Kidney (tissue), 14 donors: Measurements from ENCODE around the gene CDH13. TPM values are rescaled to one million over a fixed set of nuclear protein-coding genes. Genes with fewer than 3 reads are reported as not detected.
A peak's percentile ranks its signal among the peaks of the same experiment; 100 is the strongest.

ENCODE experiments used
- DNase-seq, 5 donors: peaks; one replicate each; pipeline ENCODE4 v3.0.0-alpha.2; 2013 to 2020
- FAIRE-seq: peaks from 2 replicates; lab custom pipeline; 2012; peaks lifted over from hg19 to GRCh38; lab: Jason Lieb, UNC
- H3K27ac ChIP-seq, 2 donors: one replicate each; pipeline ENCODE4 v1.7.0; 2013; ENCODE audit warnings: low read depth in 2 of 2, low read length in 2 of 2, inconsistent platforms in 1 of 2
- H3K27me3 ChIP-seq: one replicate; pipeline ENCODE4 v1.7.1; 2013; ENCODE audit warnings: low read length, inconsistent platforms; ENCODE audit not compliant: control insufficient read depth, insufficient read depth
- H3K36me3 ChIP-seq, 3 donors: one replicate each; pipeline versions ENCODE4 v1.7.0 to v1.7.1; 2013; ENCODE audit warnings: low read length in 3 of 3, control low read depth in 1 of 3, inconsistent platforms in 1 of 3; ENCODE audit not compliant: insufficient read depth in 3 of 3, control insufficient read depth in 2 of 3
- H3K4me1 ChIP-seq, 3 donors: one replicate each; pipeline versions ENCODE4 v1.7.0 to v1.7.1; 2013; ENCODE audit warnings: low read length in 3 of 3, inconsistent platforms in 1 of 3, low read depth in 1 of 3; ENCODE audit not compliant: control insufficient read depth in 2 of 3, insufficient read depth in 2 of 3
- H3K4me3 ChIP-seq, 3 donors: one replicate each; pipeline versions ENCODE4 v1.7.0 to v1.8.1; 2013; ENCODE audit warnings: low read length in 3 of 3, control low read depth in 1 of 3, inconsistent platforms in 1 of 3
- H3K9ac ChIP-seq, 3 donors: one replicate each; pipeline versions ENCODE4 v1.7.0 to v1.7.1; 2013; ENCODE audit warnings: low read length in 3 of 3, control low read depth in 1 of 3, inconsistent platforms in 1 of 3
- H3K9me3 ChIP-seq, 3 donors: one replicate each; pipeline versions ENCODE4 v1.7.0 to v1.7.1; 2013; ENCODE audit warnings: low read length in 3 of 3, control low read depth in 1 of 3, inconsistent platforms in 1 of 3; ENCODE audit not compliant: control insufficient read depth in 2 of 3, insufficient read depth in 1 of 3
- intact Hi-C: fragments of 100-400 bp; cut with DNase I; formaldehyde crosslinking; loops from one replicate; pipeline ENCODE4 v1.11.1; 2022
- polyA plus RNA-seq: library from polyadenylated mRNA; stranded (reverse); fragments of 350-450 nt; fragmentation: Illumina TruSeq; extraction: RNeasy Lipid Tissue Mini Kit (QIAGEN cat#74804); gene quantifications from one replicate; pipeline ENCODE4 v1.2.3, GENCODE V29; 2014; ENCODE audit warnings: low read depth, low replicate concordance; ENCODE audit not compliant: insufficient read depth
- total RNA-seq: library from RNA; stranded (reverse); fragmentation: NEBNext Ultra II Directional; extraction: Animal tissue kit (Norgen Biotek cat#: 25700); gene quantifications from one replicate; pipeline ENCODE4 v1.2.1, GENCODE V29; 2021
- TF ChIP-seq, protein P1 (sequence below): IDR thresholded peaks from 3 replicates; pipeline ENCODE4 v1.5.1; 2012; ENCODE audit warnings: mild to moderate bottlenecking, moderate library complexity, borderline replicate concordance; ENCODE audit not compliant: insufficient read depth; ENCODE audit errors: extremely low read depth
- donor health status: control.
- donor health status: control.
- donor health status: control.
- donor health status: control.
- donor health status: control.
- donor health status: DM: yes; HTN: yes; CAD: no.
- donor health status: Normal renal cell carcinoma (clear cell type).

CDH13 gene
- total and polyA plus RNA-seq, 2 donors from 2014 or later, result 4.8 to 13.8 TPM

DNA sequence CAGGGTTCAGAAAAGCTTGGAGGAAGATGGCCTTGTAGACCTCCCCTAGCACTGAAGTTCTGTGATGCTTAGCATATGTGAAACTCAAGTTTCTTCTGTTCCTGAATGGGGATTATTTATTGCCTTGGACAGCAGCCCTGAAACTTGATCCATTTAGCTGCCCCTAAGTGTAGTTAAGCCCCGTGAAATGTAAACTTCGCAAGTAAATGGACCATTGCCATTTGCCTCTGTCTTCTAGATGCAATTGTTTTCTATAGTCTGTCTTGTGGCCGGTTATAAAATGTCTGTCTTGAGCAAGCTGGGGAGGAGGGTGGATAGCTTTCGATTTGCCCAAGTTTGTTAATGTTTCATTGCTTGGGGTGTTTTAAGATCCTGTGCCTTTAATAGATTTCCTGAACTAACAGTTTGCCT is 261.8 kb downstream of the CDH13 start:
- TF ChIP-seq, protein P1, sequence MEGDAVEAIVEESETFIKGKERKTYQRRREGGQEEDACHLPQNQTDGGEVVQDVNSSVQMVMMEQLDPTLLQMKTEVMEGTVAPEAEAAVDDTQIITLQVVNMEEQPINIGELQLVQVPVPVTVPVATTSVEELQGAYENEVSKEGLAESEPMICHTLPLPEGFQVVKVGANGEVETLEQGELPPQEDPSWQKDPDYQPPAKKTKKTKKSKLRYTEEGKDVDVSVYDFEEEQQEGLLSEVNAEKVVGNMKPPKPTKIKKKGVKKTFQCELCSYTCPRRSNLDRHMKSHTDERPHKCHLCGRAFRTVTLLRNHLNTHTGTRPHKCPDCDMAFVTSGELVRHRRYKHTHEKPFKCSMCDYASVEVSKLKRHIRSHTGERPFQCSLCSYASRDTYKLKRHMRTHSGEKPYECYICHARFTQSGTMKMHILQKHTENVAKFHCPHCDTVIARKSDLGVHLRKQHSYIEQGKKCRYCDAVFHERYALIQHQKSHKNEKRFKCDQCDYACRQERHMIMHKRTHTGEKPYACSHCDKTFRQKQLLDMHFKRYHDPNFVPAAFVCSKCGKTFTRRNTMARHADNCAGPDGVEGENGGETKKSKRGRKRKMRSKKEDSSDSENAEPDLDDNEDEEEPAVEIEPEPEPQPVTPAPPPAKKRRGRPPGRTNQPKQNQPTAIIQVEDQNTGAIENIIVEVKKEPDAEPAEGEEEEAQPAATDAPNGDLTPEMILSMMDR, result no peak
- H3K9ac ChIP-seq, result no peak overlapping the region
- no peaks in the 10 kb centered on the region for H3K36me3 ChIP-seq
- DNase-seq (peak in 4 of 5 donors; percentile 65 to 97 (median 90)), FAIRE-seq (no peak)
- no peaks in the 10 kb centered on the region for H3K9me3 ChIP-seq
- H3K4me3 ChIP-seq, result no peak overlapping the region
- intact Hi-C loops, result no loop called here
- no peak overlapping the region for H3K27ac ChIP-seq
- no peaks in the 10 kb centered on the region for H3K4me1 ChIP-seq
- no peaks in the 10 kb centered on the region for H3K27me3 ChIP-seq

DNA sequence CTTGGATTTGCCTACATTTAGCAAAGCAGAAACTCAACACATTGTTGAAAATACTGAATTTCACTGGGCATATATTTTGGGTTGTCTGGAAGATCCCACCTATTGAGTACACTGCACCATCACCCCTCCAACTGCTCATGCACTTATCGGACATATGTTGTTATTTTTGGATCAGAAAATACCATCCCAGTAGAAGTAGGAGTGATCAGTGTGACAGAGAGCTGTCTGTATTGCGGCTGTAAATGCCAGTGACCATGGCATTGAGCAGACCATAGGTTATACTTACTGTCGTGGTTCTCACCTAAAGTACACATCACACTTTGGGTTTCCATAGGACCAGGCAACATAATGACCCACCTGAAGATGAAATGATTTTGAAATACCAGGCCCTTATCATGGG is 264.7 kb downstream of the CDH13 start:
- Histone ChIP-seq H3K9ac (no peak overlapping the region), H3K4me3 (no peak overlapping the region), H3K9me3 (no peaks in the 10 kb centered on the region), H3K27me3 (no peaks in the 10 kb centered on the region), H3K27ac (no peak overlapping the region), H3K4me1 (no peaks in the 10 kb centered on the region), H3K36me3 (no peaks in the 10 kb centered on the region)
- TF ChIP-seq, protein P1, result no peak
- DNase-seq, result no peak
- FAIRE-seq, result no peak
- intact Hi-C loops, result no loop called here

DNA sequence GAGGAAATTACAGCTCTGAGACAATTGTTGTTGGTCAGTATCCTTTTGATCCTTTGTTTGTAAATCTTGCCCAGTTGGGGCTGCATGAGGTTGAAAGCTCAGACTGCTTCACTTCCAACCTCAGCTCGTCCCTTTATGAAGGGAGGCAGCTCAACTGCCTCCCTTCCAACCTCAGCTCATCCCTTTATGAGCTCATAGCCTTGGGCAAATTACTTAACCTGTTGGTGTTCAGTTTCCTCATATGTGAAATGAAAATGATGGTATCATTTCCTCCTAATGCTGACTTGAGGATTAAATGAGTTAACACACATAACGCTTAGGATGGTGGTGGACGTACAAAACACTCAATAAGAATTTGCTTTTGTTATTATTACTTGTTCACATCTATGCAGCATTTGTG is 265.1 kb downstream of the CDH13 start:
- no peak for FAIRE-seq
- Histone ChIP-seq H3K27ac (no peak overlapping the region), H3K4me3 (no peak overlapping the region), H3K4me1 (no peaks in the 10 kb centered on the region), H3K27me3 (no peaks in the 10 kb centered on the region), H3K36me3 (no peaks in the 10 kb centered on the region), H3K9me3 (no peaks in the 10 kb centered on the region), H3K9ac (no peak overlapping the region)
- intact Hi-C loops, result no loop called here
- TF ChIP-seq, protein P1, result no peak
- DNase-seq, result no peak

DNA sequence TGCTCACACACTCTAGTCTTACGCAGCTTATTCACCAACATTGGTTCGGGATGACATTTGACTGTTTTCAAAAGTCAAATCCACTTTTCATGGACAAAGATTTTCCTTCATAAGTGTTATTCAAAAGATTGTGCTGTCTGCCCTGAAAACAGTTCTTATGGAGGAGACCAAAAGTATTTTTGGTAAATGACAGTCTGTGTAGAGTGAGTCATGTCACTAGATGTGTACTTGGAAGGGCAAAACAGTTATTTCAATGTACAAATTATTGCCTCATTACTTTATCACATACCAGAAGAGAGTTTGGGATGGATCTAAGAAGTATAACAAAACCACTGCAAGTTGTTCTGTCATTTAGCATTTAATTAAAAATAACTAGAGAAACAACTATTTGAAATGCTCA is 265.6 kb downstream of the CDH13 start:
- Histone ChIP-seq H3K27ac (no peak overlapping the region), H3K36me3 (no peaks in the 10 kb centered on the region), H3K4me1 (no peaks in the 10 kb centered on the region), H3K4me3 (no peak overlapping the region), H3K9ac (no peak overlapping the region), H3K27me3 (no peaks in the 10 kb centered on the region), H3K9me3 (no peaks in the 10 kb centered on the region)
- TF ChIP-seq, protein P1, result no peak
- no peak for FAIRE-seq
- no peak for DNase-seq
- intact Hi-C loops, result no loop called here
